Motor neuron (in vitro differentiated cells): ENCODE data around the gene GRK2. TPM values are rescaled to one million over a fixed set of nuclear protein-coding genes. Genes with fewer than 3 reads are reported as not detected.

Experiments
- ATAC-seq, 8 experiments: fragments of 200-7000 bp; cut with Tn5 transposase; replicated peaks in 6 of 8; 2 replicates each; pipeline ENCODE4 v1.8.0; 2021; ENCODE audit warnings: mild to moderate bottlenecking in 8 of 8, moderate library complexity in 8 of 8
- H3K27ac ChIP-seq, 2 donors: fragments of 250-450 bp; sonication (Bioruptor Pico); 2 replicates each; pipeline ENCODE4 v1.9.0; 2021; ENCODE audit warnings: antibody characterized with exemption in 2 of 2, mild to moderate bottlenecking in 2 of 2, moderate library complexity in 1 of 2
- H3K4me1 ChIP-seq, 2 donors: fragments of 250-450 bp; sonication (Bioruptor Pico); replicated peaks in 1 of 2; 2 replicates each; pipeline ENCODE4 v1.6.1; 2021; ENCODE audit warnings: antibody characterized with exemption in 2 of 2, mild to moderate bottlenecking in 2 of 2, moderate library complexity in 1 of 2
- H3K4me3 ChIP-seq, 5 donors: fragments of 250-450 bp; sonication (Bioruptor Pico); 2 replicates each; pipeline ENCODE4 v1.9.0; 2021; ENCODE audit warnings: antibody characterized with exemption in 5 of 5, mild to moderate bottlenecking in 5 of 5, moderate library complexity in 4 of 5
- WGBS, 10 experiments: fragments of 450-650 bp; shearing (Covaris generic); methylation state at CpG; one replicate each; pipeline ENCODE4 v1.0.0; 2022; 5-methylcytosine and 5-hydroxymethylcytosine counted together
- in situ Hi-C, 9 experiments: fragments of 400-800 bp; cut with MboI; loops; one replicate each; pipeline ENCODE4 v1.15.0; 2021; ENCODE audit warnings: low sequenced_read_pairs in 9 of 9, low pct_unique_long_range_greater_than_20kb in 2 of 9; ENCODE audit not compliant: unreplicated experiment in 9 of 9
- total RNA-seq, 8 experiments: library from RNA; unstranded; fragments of 300-600 nt; gene quantifications; 2 replicates each; pipeline versions ENCODE4 v1.2.3 to v1.2.4, GENCODE V29; 2022

The GRK2 gene
- total RNA-seq, 8 experiments from 2014 or later = 13.8 to 40.5 (median 32.6) TPM

DNA sequence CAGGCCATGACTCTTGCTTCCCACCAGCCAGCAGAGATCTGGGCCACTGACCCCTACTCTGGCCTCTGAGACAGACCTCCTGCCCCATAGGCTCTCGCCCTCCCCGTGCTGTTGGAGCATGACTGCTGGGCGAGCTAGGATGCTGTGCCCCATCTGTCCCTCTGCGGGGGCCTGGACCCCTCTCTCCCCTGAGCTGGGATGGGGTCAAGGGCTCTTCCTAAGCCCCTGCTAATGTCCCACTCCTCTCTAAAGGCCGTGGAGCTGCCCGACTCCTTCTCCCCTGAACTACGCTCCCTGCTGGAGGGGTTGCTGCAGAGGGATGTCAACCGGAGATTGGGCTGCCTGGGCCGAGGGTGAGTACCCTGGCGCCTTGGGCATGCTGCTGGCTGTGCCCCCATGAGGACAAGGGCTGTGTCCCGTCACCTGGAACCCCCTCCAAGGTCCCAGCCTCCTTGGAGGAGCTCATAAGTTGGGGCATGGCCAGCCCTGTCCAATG is 16.7 kb downstream of the GRK2 start:
- ATAC-seq = no peak
- Histone ChIP-seq H3K4me1 (peaks cover 10 to 12% of the 10 kb centered on the region in 2 donors), H3K27ac (no peak overlapping the region), H3K4me3 (no peak overlapping the region)
- WGBS, 10 experiments = 100% methylated on average over 1 to 2 of the region's 11 CpGs; no CpG with 5 or more reads in 8 of the 10 experiments
- in situ Hi-C loops = no loop called here

DNA sequence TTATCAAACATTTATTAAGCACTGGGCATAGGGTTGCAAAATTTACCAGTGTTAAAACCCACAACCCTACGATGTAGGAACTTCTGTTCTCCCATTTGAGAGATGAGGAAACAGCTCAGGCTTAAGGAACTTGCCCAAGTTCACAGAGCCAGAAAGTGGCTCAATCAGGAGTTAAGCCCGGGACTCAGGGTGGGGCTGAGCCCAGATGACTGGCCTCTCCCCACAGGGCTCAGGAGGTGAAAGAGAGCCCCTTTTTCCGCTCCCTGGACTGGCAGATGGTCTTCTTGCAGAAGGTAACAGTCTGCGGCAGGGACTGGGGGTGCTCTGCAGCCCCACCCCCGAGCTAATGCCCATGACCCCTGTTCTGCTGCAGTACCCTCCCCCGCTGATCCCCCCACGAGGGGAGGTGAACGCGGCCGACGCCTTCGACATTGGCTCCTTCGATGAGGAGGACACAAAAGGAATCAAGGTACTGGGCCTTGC is 17.2 kb downstream of the GRK2 start:
- ATAC-seq = no peak

DNA sequence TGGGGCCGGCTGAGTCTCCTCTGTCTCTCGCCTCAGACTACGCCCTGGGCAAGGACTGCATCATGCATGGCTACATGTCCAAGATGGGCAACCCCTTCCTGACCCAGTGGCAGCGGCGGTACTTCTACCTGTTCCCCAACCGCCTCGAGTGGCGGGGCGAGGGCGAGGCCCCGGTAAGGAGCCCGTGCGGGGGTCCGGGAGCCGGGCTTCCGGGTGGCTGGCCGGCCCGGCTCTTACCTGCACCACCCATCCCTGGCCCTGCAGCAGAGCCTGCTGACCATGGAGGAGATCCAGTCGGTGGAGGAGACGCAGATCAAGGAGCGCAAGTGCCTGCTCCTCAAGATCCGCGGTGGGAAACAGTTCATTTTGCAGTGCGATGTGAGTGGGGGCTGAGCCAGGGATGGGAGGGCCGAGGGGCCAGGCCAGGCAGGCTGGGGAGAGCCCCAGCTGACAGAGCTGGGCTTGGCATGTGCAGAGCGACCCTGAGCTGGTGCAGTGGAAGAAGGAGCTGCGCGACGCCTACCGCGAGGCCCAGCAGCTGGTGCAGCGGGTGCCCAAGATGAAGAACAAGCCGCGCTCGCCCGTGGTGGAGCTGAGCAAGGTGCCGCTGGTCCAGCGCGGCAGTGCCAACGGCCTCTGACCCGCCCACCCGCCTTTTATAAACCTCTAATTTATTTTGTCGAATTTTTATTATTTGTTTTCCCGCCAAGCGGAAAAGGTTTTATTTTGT is 18.7 kb downstream of the GRK2 start:
- Histone ChIP-seq H3K4me1 (peaks cover 13 to 15% of the 10 kb centered on the region in 2 donors), H3K27ac (no peak overlapping the region), H3K4me3 (no peak overlapping the region)
- in situ Hi-C loops = no loop called here
- ATAC-seq = no peak
- WGBS, 10 experiments = 90 to 100% (median 96%) methylated on average over 1 to 21 of the region's 45 CpGs; no CpG with 5 or more reads in 2 of the 10 experiments

More for the DNA sequence above, 17.2 kb downstream of the GRK2 start:
- Histone ChIP-seq H3K27ac (no peak overlapping the region), H3K4me3 (no peak overlapping the region), H3K4me1 (peaks cover 12 to 13% of the 10 kb centered on the region in 2 donors)
- WGBS, 10 experiments = 80 to 89% methylated on average over 1 to 3 of the region's 13 CpGs; no CpG with 5 or more reads in 8 of the 10 experiments
- in situ Hi-C loops = no loop called here

DNA sequence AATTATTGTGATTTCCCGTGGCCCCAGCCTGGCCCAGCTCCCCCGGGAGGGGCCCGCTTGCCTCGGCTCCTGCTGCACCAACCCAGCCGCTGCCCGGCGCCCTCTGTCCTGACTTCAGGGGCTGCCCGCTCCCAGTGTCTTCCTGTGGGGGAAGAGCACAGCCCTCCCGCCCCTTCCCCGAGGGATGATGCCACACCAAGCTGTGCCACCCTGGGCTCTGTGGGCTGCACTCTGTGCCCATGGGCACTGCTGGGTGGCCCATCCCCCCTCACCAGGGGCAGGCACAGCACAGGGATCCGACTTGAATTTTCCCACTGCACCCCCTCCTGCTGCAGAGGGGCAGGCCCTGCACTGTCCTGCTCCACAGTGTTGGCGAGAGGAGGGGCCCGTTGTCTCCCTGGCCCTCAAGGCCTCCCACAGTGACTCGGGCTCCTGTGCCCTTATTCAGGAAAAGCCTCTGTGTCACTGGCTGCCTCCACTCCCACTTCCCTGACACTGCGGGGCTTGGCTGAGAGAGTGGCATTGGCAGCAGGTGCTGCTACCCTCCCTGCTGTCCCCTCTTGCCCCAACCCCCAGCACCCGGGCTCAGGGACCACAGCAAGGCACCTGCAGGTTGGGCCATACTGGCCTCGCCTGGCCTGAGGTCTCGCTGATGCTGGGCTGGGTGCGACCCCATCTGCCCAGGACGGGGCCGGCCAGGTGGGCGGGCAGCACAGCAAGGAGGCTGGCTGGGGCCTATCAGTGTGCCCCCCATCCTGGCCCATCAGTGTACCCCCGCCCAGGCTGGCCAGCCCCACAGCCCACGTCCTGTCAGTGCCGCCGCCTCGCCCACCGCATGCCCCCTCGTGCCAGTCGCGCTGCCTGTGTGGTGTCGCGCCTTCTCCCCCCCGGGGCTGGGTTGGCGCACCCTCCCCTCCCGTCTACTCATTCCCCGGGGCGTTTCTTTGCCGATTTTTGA is 19.5 kb downstream of the GRK2 start:
- no peak for ATAC-seq
- 60 to 100% (median 87%) methylated on average over 2 to 4 of the region's 39 CpGs; no CpG with 5 or more reads in 4 of the 10 experiments for WGBS, 10 experiments
- Histone ChIP-seq H3K27ac (no peak overlapping the region), H3K4me3 (no peak overlapping the region), H3K4me1 (peaks cover 17% of the 10 kb centered on the region in 2 donors)
- in situ Hi-C loops = no loop called here

DNA sequence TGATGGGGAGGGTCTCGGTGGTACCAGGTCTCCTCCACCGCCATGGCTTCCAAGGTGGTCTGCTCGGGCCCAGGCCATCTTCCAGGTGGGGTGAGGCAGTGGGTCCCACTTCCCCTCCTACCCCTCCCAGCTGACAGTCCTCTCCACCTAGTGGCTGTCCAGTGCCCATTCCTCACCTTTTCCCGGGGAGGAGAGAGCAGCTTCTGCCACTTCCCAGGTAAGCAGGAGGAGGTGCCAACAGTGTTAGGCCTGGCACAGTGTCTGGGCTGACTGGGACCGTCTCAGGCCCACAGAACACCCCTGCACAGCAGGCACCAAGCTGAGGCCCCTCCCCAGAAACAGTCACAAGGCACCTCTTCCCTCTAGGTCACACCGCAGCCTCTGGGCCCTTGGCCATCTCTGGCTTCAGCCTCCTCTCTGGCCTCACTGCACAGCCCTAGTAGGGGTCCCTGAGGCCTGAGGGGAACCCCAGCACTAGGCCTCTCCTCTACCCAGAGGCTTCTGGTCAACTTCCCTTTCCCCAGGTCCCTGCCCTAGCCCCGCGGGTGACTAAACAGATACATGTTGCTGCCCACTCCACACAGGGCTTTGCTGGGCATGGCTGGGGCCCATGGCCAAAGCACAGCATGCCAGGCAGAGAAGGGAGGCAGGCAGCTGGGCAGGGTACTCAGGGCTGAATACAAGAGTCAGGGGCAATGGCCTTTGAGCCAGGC is 20.5 kb downstream of the GRK2 start:
- peak overlapping the region; percentile 94 to 96 for H3K27ac ChIP-seq
- in situ Hi-C loops = no loop called here
- WGBS, 10 experiments = 86 to 100% (median 100%) methylated on average over 1 to 4 of the region's 8 CpGs; no CpG with 5 or more reads in 7 of the 10 experiments
- peaks cover 17% of the 10 kb centered on the region in 2 donors for H3K4me1 ChIP-seq
- H3K4me3 ChIP-seq = no peak overlapping the region
- ATAC-seq = no peak

- ATAC-seq = no peak
- in situ Hi-C loops = no loop called here
These were observed 21.3 kb downstream of the GRK2 start for GRCh38 chr11:67287355-67288197.

DNA sequence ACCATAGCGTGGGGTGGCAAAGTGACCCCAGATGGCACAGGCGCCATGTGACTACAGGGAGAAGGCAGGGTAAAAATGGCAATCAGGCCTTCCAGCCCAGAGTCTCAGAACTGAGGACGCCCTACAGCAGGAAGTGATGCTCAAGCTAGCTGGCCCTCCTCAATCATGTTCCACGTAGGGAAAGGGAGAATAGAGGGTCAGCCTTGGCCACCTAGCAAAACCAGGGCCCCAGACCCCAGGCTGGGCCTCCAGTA is 21.9 kb downstream of the GRK2 start:
- 0 to 100% (median 58%) methylated on average over 1 to 2 of the region's 4 CpGs; no CpG with 5 or more reads in 6 of the 10 experiments for WGBS, 10 experiments
- peak overlapping the region; percentile 67 to 87 (median 72) for H3K4me3 ChIP-seq
- peaks cover 17% of the 10 kb centered on the region in 2 donors for H3K4me1 ChIP-seq
- in situ Hi-C loops = no loop called here
- peak overlapping the region; percentile 94 to 96 for H3K27ac ChIP-seq
- ATAC-seq = no peak

More at GRCh38 chr11:67287355-67288197, 21.3 kb downstream of the GRK2 start:
- peaks cover 17% of the 10 kb centered on the region in 2 donors for H3K4me1 ChIP-seq
- H3K4me3 ChIP-seq = peak overlapping the region; percentile 67 to 87 (median 72)
- peak overlapping the region; percentile 94 to 96 for H3K27ac ChIP-seq
- WGBS, 10 experiments = 77 to 97% (median 83%) methylated on average over 3 to 8 of the region's 14 CpGs; no CpG with 5 or more reads in 1 of the 10 experiments

DNA sequence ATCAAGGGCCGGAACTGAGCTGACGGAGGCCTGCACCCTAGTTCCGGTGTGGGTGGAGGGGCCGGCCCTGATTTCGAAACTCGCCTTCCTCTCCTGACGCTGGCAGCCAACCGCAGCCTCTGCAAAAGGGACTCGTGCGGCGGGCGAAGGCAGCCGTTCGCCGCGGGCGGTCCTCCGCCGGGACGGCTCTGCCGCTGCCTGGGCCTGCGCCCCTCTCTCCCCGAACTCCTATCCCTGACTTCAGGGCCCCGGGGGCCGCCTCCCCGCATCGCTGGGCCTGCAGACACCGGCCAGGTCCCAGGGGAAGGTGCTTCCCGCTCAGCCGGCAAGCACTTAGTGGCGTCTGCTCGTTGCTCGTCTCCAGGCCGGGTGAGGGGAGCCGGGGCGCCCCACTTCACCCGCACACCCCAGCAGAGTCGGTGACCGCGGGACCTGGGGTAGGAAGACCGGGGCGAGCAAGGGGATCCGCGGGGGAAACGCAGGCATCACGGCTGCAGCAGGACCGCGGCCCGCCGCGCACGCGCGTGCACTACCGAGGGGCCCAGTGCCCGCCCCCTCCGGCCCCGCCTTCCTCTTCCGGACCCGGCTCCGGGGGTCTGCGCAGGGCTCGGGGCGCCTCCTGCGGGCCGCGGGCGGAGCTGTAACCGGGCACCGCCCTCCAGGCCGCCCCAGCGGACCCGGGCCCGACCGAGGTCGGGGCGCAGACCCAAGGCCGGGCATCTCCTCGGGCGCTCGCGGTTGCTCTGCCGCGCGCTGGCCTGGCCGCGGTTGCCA is 22.4 kb downstream of the GRK2 start:
- Histone ChIP-seq H3K27ac (peak overlapping the region; percentile 94 to 96), H3K4me1 (peaks cover 17% of the 10 kb centered on the region in 2 donors), H3K4me3 (peak overlapping the region; percentile 67 to 87 (median 72))
- ATAC-seq = peak; percentile 75 to 89 (median 86)
- in situ Hi-C loops = no loop called here
- 0% methylated on average over 5 of the region's 87 CpGs; no CpG with 5 or more reads in 8 of the 10 experiments for WGBS, 10 experiments

GRCh38 chr11:67289226-67289650 is 23.0 kb downstream of the GRK2 start, which contains the start of gene ANKRD13D:
ANKRD13D (plus strand) TSS chr11:67289303; CDS start chr11:67289461, 158 bp downstream.
- Histone ChIP-seq H3K27ac (peak within 1 kb of the TSS; percentile 94 to 96), H3K4me1 (peaks cover 17% of the 10 kb centered on the region in 2 donors), H3K4me3 (peak within 1 kb of the TSS; percentile 67 to 87 (median 72))
- peak in 7 of 8 experiments; percentile 23 to 75 (median 72) for ATAC-seq
- in situ Hi-C loops = no loop called here
- WGBS, 10 experiments = no CpG with 5 or more reads among the region's 56 CpGs

DNA sequence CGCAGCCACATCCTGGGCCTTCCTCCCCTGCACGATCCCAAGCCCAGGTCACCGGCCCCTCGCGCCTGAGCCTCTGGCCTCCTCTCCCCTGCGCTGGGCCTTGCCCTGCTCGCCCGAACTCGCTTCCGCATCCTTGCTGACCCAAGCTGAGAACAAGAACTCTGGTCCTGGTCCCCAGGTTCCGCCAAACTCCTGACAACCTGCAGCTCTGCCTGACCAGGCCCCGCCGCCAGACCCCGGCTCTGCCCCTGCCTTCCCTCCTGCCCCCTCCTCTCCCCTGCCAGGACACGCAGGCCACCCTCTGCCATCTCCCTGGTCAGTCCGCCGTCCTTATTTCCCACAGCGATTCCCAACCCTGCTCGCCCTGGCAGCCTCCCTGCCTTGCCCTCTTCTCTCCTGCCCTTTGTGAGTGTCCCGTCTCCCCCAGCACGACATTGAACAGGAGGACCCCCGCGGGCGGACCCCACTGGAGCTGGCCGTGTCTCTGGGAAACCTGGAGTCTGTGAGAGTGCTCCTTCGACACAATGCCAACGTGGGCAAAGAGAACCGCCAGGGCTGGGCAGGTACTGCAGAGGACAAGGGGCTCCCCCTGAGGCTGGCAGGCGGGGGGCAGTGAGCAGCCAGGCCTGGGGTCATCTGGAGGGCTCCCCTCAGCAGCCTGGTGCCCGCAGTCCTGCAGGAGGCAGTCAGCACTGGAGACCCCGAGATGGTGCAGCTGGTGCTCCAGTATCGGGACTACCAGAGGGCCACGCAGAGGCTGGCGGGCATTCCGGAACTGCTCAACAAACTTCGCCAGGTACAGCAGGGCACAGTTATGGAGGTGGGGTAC is 23.6 kb downstream of the GRK2 start:
- ATAC-seq = peak in 5 of 8 experiments; percentile 1 to 16 (median 6)
- peak overlapping the region; percentile 67 to 87 (median 72) for H3K4me3 ChIP-seq
- H3K4me1 ChIP-seq = peaks cover 17% of the 10 kb centered on the region in 2 donors
- H3K27ac ChIP-seq = peak overlapping the region; percentile 94 to 96
- WGBS, 10 experiments = 32 to 100% (median 80%) methylated on average over 3 to 5 of the region's 36 CpGs; no CpG with 5 or more reads in 7 of the 10 experiments
- in situ Hi-C loops = no loop called here
